Astrocyte of the cerebellum (primary cell): ENCODE measurements around the gene KLHDC4.

Experiments
- DNase-seq: peaks from one replicate; pipeline ENCODE4 v3.0.0-alpha.2; 2011; ENCODE audit warnings: low read depth
- H3K4me3 ChIP-seq: 2 replicates; pipeline ENCODE4 v1.5.1; 2011; ENCODE audit warnings: mild to moderate bottlenecking, low read depth, low read length, moderate library complexity
- CTCF ChIP-seq: IDR thresholded peaks from 2 replicates; pipeline ENCODE4 v1.5.1; 2012; ENCODE audit warnings: low read length, low read depth, moderate library complexity, mild to moderate bottlenecking; ENCODE audit errors: missing control alignments
- in situ Hi-C: cut with HindIII; loops from 2 replicates; pipeline ENCODE4 v1.10.0; 2017; ENCODE audit warnings: low sequenced_read_pairs

KLHDC4 gene

GRCh38 chr16:87686697-87687096 is 79.1 kb downstream of the KLHDC4 start:
- H3K4me3 ChIP-seq: no peak overlapping the region
- in situ Hi-C loops: no loop called here
- TF ChIP-seq CTCF: no peak
- no peak for DNase-seq

GRCh38 chr16:87685766-87686165 is 80.0 kb downstream of the KLHDC4 start:
- H3K4me3 ChIP-seq: no peak overlapping the region
- TF ChIP-seq CTCF: no peak
- in situ Hi-C loops: no loop called here
- DNase-seq: no peak

- no peak for DNase-seq
- H3K4me3 ChIP-seq: no peak overlapping the region
- in situ Hi-C loops: no loop called here
- TF ChIP-seq CTCF: no peak
Observed at GRCh38 chr16:87685405-87685755, 80.4 kb downstream of the KLHDC4 start.

- TF ChIP-seq CTCF: no peak
- in situ Hi-C loops: no loop called here
- no peak overlapping the region for H3K4me3 ChIP-seq
- no peak for DNase-seq
Observed at GRCh38 chr16:87684711-87685404, 80.9 kb downstream of the KLHDC4 start.

- in situ Hi-C loops: no loop called here
- TF ChIP-seq CTCF: no peak
- H3K4me3 ChIP-seq: no peak overlapping the region
- DNase-seq: no peak
Observed at GRCh38 chr16:87684106-87684677, 81.6 kb downstream of the KLHDC4 start.

- DNase-seq: no peak
- in situ Hi-C loops: no loop called here
- no peak for TF ChIP-seq CTCF
- H3K4me3 ChIP-seq: no peak overlapping the region
Observed at GRCh38 chr16:87682852-87683399, 82.9 kb downstream of the KLHDC4 start.
